GM23338 (cell line): ENCODE measurements around the gene BLOC1S6. TPM values are rescaled to one million over a fixed set of nuclear protein-coding genes. Genes with fewer than 3 reads are reported as not detected.

Experiments
- ATAC-seq: fragments of 200-7000 bp; cut with Tn5 transposase; 3 replicates; pipeline ENCODE4 v1.9.1; 2020
- DNase-seq: peaks from one replicate; pipeline ENCODE4 v3.0.0-alpha.2; 2015; ENCODE audit warnings: low spot score
- H2AFZ ChIP-seq: fragments of 200-600 bp; sonication (generic); 2 replicates; pipeline ENCODE4 v1.8.0; 2016; ENCODE audit warnings: antibody characterized with exemption, mild to moderate bottlenecking, moderate library complexity
- H3F3A ChIP-seq: fragments of 200-600 bp; sonication (generic); replicated peaks from 2 replicates; pipeline ENCODE4 v1.8.0; 2017; ENCODE audit warnings: antibody characterized with exemption, mixed run types, low read depth
- H3K27ac ChIP-seq: fragments of 200-600 bp; sonication (generic); 2 replicates; pipeline ENCODE4 v1.6.1; 2016; ENCODE audit warnings: low read depth
- H3K27me3 ChIP-seq: fragments of 200-600 bp; sonication (generic); 2 replicates; pipeline ENCODE4 v1.8.0; 2016; ENCODE audit warnings: mild to moderate bottlenecking, mixed run types, moderate library complexity; ENCODE audit not compliant: insufficient read depth
- H3K36me3 ChIP-seq: fragments of 200-600 bp; sonication (generic); 2 replicates; pipeline ENCODE4 v1.8.0; 2016; ENCODE audit warnings: mild to moderate bottlenecking; ENCODE audit not compliant: insufficient read depth
- H3K4me1 ChIP-seq: fragments of 200-600 bp; sonication (generic); 2 replicates; pipeline ENCODE4 v1.8.0; 2016; ENCODE audit warnings: mild to moderate bottlenecking, moderate library complexity; ENCODE audit not compliant: insufficient read depth
- H3K4me2 ChIP-seq: fragments of 200-600 bp; sonication (generic); 2 replicates; pipeline ENCODE4 v1.7.1; 2017; ENCODE audit warnings: mixed run types
- H3K4me3 ChIP-seq: fragments of 200-600 bp; sonication (generic); 2 replicates; pipeline ENCODE4 v1.6.1; 2016; ENCODE audit warnings: mixed run types
- H3K79me2 ChIP-seq: fragments of 200-600 bp; sonication (generic); replicated peaks from 2 replicates; pipeline ENCODE4 v1.8.0; 2017; ENCODE audit warnings: mild to moderate bottlenecking; ENCODE audit not compliant: insufficient read depth
- H3K9me2 ChIP-seq: fragments of 200-600 bp; sonication (generic); 2 replicates; pipeline ENCODE4 v1.8.0; 2017; ENCODE audit not compliant: insufficient read depth
- H4K20me1 ChIP-seq: fragments of 200-600 bp; sonication (generic); replicated peaks from 2 replicates; pipeline ENCODE4 v1.8.0; 2017; ENCODE audit warnings: mild to moderate bottlenecking; ENCODE audit not compliant: insufficient read depth
- H3K27ac Mint-ChIP-seq: 2 replicates; pipeline ENCODE4 v1.8.0; 2020; ENCODE audit warnings: inconsistent platforms, mild to moderate bottlenecking, moderate library complexity, mixed read lengths
- H3K27me3 Mint-ChIP-seq: 3 replicates; pipeline ENCODE4 v1.8.0; 2022; ENCODE audit warnings: low read depth, mild to moderate bottlenecking, moderate library complexity, mixed read lengths, inconsistent platforms; ENCODE audit not compliant: insufficient read depth, poor library complexity
- H3K36me3 Mint-ChIP-seq: 3 replicates; pipeline ENCODE4 v1.8.0; 2021; ENCODE audit warnings: low read depth, mild to moderate bottlenecking, inconsistent platforms, moderate library complexity, mixed read lengths
- H3K4me1 Mint-ChIP-seq: 3 replicates; pipeline ENCODE4 v1.8.0; 2020; ENCODE audit warnings: mild to moderate bottlenecking, inconsistent platforms, mixed read lengths
- H3K4me3 Mint-ChIP-seq: 3 replicates; pipeline ENCODE4 v1.8.0; 2021; ENCODE audit warnings: moderate library complexity, mild to moderate bottlenecking, inconsistent platforms, mixed read lengths
- H3K9me3 Mint-ChIP-seq: 3 replicates; pipeline ENCODE4 v1.8.0; 2020; ENCODE audit warnings: moderate library complexity, mild to moderate bottlenecking, inconsistent platforms, mixed read lengths
- ETS1 ChIP-seq: IDR thresholded peaks from 2 replicates; pipeline ENCODE4 v1.6.1; 2016; ENCODE audit warnings: antibody characterized with exemption
- EZH2 ChIP-seq: fragments of 200-600 bp; sonication (generic); IDR thresholded peaks from one replicate; pipeline ENCODE4 v1.8.0; 2017; ENCODE audit warnings: antibody characterized with exemption, mild to moderate bottlenecking, low read depth; ENCODE audit not compliant: unreplicated experiment
- EZH2phosphoT487 ChIP-seq: fragments of 200-600 bp; sonication (generic); IDR thresholded peaks from one replicate; pipeline ENCODE4 v1.8.1; 2018; ENCODE audit warnings: antibody characterized with exemption; ENCODE audit not compliant: unreplicated experiment
- JUNB ChIP-seq: IDR thresholded peaks from one replicate; pipeline ENCODE4 v1.6.1; 2016; ENCODE audit warnings: antibody characterized with exemption; ENCODE audit not compliant: unreplicated experiment
- POLR2AphosphoS5 ChIP-seq: IDR thresholded peaks from 2 replicates; pipeline ENCODE4 v1.6.1; 2016; ENCODE audit warnings: antibody characterized with exemption, low read depth
- STAT1 ChIP-seq: IDR thresholded peaks from one replicate; pipeline ENCODE4 v1.6.1; 2016; ENCODE audit warnings: antibody characterized with exemption; ENCODE audit not compliant: unreplicated experiment
- polyA plus RNA-seq: library from polyadenylated mRNA; unstranded; fragments of >200 nt; fragmentation: Nextera tagmentation; extraction: Ambion mirVana; gene quantifications from 2 replicates; pipeline ENCODE4 v1.2.1, GENCODE V29; 2016
- total RNA-seq: library from RNA; depleted of rRNA; stranded (reverse); fragments of >200 nt; shearing (Covaris generic); gene quantifications from 2 replicates; pipeline ENCODE4 v1.2.3, GENCODE V29; 2014
- TF ChIP-seq, protein P1 (sequence below): fragments of 250-450 bp; sonication (Bioruptor Pico); IDR thresholded peaks from 2 replicates; pipeline ENCODE4 v1.5.0; 2020; ENCODE audit warnings: mild to moderate bottlenecking, moderate library complexity

BLOC1S6 gene
- total and polyA plus RNA-seq, 2 experiments from 2014 or later: 20.9 to 28.4 TPM

GRCh38 chr15:45603881-45604280, 16.7 kb downstream of the BLOC1S6 start:
- no peaks in the 10 kb centered on the region for H3K4me1 ChIP-seq
- Mint-ChIP-seq H3K4me1 (no peaks in the 10 kb centered on the region), H3K27me3 (no peaks in the 10 kb centered on the region), H3K27ac (no peak overlapping the region), H3K4me3 (no peak overlapping the region), H3K9me3 (no peaks in the 10 kb centered on the region), H3K36me3 (peaks cover 7% of the 10 kb centered on the region; the same call in 2 of the 3 replicates)
- no peaks in the 10 kb centered on the region for H3K9me2 ChIP-seq
- no peak for ATAC-seq
- H3K4me3 ChIP-seq: no peak overlapping the region
- H3K36me3 ChIP-seq: no peaks in the 10 kb centered on the region
- peaks cover 17% of the 10 kb centered on the region; the same call in 1 of the 2 replicates for H3K79me2 ChIP-seq
- H3K4me2 ChIP-seq: no peak overlapping the region
- no peak overlapping the region for H3K27ac ChIP-seq
- H3F3A ChIP-seq: no peaks in the 10 kb centered on the region
- no peak overlapping the region for H2AFZ ChIP-seq
- no peak for DNase-seq
- H4K20me1 ChIP-seq: peaks cover 5% of the 10 kb centered on the region
- no peak for TF ChIP-seq POLR2AphosphoS5
- no peaks in the 10 kb centered on the region for H3K27me3 ChIP-seq

GRCh38 chr15:45604326-45604725, 17.1 kb downstream of the BLOC1S6 start:
- no peaks in the 10 kb centered on the region for H3K27me3 ChIP-seq
- no peak for TF ChIP-seq STAT1
- TF ChIP-seq EZH2phosphoT487: no peak
- TF ChIP-seq EZH2: no peak
- no peak for TF ChIP-seq ETS1
- TF ChIP-seq POLR2AphosphoS5: no peak
- TF ChIP-seq, protein P1, sequence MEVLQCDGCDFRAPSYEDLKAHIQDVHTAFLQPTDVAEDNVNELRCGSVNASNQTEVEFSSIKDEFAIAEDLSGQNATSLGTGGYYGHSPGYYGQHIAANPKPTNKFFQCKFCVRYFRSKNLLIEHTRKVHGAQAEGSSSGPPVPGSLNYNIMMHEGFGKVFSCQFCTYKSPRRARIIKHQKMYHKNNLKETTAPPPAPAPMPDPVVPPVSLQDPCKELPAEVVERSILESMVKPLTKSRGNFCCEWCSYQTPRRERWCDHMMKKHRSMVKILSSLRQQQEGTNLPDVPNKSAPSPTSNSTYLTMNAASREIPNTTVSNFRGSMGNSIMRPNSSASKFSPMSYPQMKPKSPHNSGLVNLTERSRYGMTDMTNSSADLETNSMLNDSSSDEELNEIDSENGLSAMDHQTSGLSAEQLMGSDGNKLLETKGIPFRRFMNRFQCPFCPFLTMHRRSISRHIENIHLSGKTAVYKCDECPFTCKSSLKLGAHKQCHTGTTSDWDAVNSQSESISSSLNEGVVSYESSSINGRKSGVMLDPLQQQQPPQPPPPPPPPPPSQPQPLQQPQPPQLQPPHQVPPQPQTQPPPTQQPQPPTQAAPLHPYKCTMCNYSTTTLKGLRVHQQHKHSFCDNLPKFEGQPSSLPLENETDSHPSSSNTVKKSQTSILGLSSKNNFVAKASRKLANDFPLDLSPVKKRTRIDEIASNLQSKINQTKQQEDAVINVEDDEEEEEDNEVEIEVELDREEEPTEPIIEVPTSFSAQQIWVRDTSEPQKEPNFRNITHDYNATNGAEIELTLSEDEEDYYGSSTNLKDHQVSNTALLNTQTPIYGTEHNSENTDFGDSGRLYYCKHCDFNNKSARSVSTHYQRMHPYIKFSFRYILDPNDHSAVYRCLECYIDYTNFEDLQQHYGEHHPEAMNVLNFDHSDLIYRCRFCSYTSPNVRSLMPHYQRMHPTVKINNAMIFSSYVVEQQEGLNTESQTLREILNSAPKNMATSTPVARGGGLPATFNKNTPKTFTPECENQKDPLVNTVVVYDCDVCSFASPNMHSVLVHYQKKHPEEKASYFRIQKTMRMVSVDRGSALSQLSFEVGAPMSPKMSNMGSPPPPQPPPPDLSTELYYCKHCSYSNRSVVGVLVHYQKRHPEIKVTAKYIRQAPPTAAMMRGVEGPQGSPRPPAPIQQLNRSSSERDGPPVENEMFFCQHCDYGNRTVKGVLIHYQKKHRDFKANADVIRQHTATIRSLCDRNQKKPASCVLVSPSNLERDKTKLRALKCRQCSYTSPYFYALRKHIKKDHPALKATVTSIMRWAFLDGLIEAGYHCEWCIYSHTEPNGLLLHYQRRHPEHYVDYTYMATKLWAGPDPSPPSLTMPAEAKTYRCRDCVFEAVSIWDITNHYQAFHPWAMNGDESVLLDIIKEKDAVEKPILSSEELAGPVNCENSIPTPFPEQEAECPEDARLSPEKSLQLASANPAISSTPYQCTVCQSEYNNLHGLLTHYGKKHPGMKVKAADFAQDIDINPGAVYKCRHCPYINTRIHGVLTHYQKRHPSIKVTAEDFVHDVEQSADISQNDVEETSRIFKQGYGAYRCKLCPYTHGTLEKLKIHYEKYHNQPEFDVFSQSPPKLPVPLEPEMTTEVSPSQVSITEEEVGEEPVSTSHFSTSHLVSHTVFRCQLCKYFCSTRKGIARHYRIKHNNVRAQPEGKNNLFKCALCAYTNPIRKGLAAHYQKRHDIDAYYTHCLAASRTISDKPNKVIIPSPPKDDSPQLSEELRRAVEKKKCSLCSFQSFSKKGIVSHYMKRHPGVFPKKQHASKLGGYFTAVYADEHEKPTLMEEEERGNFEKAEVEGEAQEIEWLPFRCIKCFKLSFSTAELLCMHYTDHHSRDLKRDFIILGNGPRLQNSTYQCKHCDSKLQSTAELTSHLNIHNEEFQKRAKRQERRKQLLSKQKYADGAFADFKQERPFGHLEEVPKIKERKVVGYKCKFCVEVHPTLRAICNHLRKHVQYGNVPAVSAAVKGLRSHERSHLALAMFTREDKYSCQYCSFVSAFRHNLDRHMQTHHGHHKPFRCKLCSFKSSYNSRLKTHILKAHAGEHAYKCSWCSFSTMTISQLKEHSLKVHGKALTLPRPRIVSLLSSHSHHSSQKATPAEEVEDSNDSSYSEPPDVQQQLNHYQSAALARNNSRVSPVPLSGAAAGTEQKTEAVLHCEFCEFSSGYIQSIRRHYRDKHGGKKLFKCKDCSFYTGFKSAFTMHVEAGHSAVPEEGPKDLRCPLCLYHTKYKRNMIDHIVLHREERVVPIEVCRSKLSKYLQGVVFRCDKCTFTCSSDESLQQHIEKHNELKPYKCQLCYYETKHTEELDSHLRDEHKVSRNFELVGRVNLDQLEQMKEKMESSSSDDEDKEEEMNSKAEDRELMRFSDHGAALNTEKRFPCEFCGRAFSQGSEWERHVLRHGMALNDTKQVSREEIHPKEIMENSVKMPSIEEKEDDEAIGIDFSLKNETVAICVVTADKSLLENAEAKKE (CRISPR knock-in tag): no peak
- no peak for TF ChIP-seq JUNB
- peaks cover 17% of the 10 kb centered on the region; the same call in 1 of the 2 replicates for H3K79me2 ChIP-seq
- Mint-ChIP-seq H3K36me3 (peaks cover 7% of the 10 kb centered on the region; the same call in 2 of the 3 replicates), H3K4me3 (no peak overlapping the region), H3K9me3 (no peaks in the 10 kb centered on the region), H3K4me1 (no peaks in the 10 kb centered on the region), H3K27ac (no peak overlapping the region), H3K27me3 (no peaks in the 10 kb centered on the region)
- H2AFZ ChIP-seq: no peak overlapping the region
- no peak overlapping the region for H3K4me3 ChIP-seq
- H3K9me2 ChIP-seq: no peaks in the 10 kb centered on the region
- H3K27ac ChIP-seq: no peak overlapping the region
- H3K4me2 ChIP-seq: no peak overlapping the region
- no peaks in the 10 kb centered on the region for H3K36me3 ChIP-seq
- peaks cover 5% of the 10 kb centered on the region for H4K20me1 ChIP-seq
- no peak for ATAC-seq
- no peaks in the 10 kb centered on the region for H3F3A ChIP-seq
- no peaks in the 10 kb centered on the region for H3K4me1 ChIP-seq
- DNase-seq: no peak
